HEK293 (cell line): ENCODE data around the gene HTRA1.
A peak's percentile ranks its signal among the peaks of the same experiment; 100 is the strongest.

Experiments used
- CTCF ChIA-PET: fragments of 350-600 bp; formaldehyde crosslinking; extraction: SDS; loops from one replicate; lab custom pipeline; 2021; ENCODE audit warnings: antibody characterized with exemption; lab: Yijun Ruan, JAX
- POLR2A ChIA-PET: fragments of 300-600 bp; formaldehyde crosslinking; extraction: SDS; loops from one replicate; lab custom pipeline; 2020; ENCODE audit warnings: antibody characterized with exemption, inconsistent platforms; lab: Yijun Ruan, JAX
- H3K27ac ChIP-seq: fragments of 200-500 bp; sonication (Bioruptor generic); 2 replicates; pipeline ENCODE4 v1.5.1; 2014; ENCODE audit warnings: low read depth, low read length, control low read depth, inconsistent platforms; ENCODE audit errors: extremely low read depth
- H3K36me3 ChIP-seq, 2 experiments: fragments of 200-500 bp in 1 of 2; sonication (Bioruptor generic) in 1 of 2; 1 replicate in 1 of 2; 2 replicates in 1 of 2; pipeline ENCODE4 v1.5.1; 2014 to 2017; ENCODE audit warnings: inconsistent platforms in 2 of 2, low read length in 2 of 2; ENCODE audit not compliant: control insufficient read depth in 2 of 2, insufficient read depth in 1 of 2
- H3K4me1 ChIP-seq: fragments of 200-500 bp; sonication (Bioruptor generic); 2 replicates; pipeline ENCODE4 v1.5.1; 2014; ENCODE audit warnings: mild to moderate bottlenecking, low read length, inconsistent platforms; ENCODE audit not compliant: control insufficient read depth, insufficient read depth
- H3K4me3 ChIP-seq: 2 replicates; pipeline ENCODE4 v1.5.1; 2011; ENCODE audit warnings: low read depth, mild to moderate bottlenecking, control low read depth, low read length, moderate library complexity
- H3K9me3 ChIP-seq: fragments of 200-500 bp; sonication (Bioruptor generic); 2 replicates; pipeline ENCODE4 v1.5.1; 2014; ENCODE audit warnings: low read depth, low read length, inconsistent platforms; ENCODE audit not compliant: control insufficient read depth, insufficient read depth
- GLI2 ChIP-seq: fragments of 450-650 bp; formaldehyde crosslinking; IDR thresholded peaks from 2 replicates; pipeline ENCODE4; 2017; ENCODE audit warnings: missing biosample characterization, missing genetic modification characterization, low read depth, borderline replicate concordance
- ZIC2 ChIP-seq: fragments of 450-650 bp; formaldehyde crosslinking; IDR thresholded peaks from 2 replicates; pipeline ENCODE4 v1.5.1; 2016; ENCODE audit warnings: missing biosample characterization, missing genetic modification characterization
- ZNF202 ChIP-seq: fragments of 450-650 bp; formaldehyde crosslinking; IDR thresholded peaks from 2 replicates; pipeline ENCODE4 v1.5.1; 2016; ENCODE audit warnings: missing biosample characterization, missing genetic modification characterization, borderline replicate concordance
- ZNF302 ChIP-seq: fragments of 450-650 bp; formaldehyde crosslinking; IDR thresholded peaks from 2 replicates; pipeline ENCODE4 v1.5.1; 2016; ENCODE audit warnings: missing biosample characterization, missing genetic modification characterization, low read depth
- ZNF48 ChIP-seq: fragments of 450-650 bp; formaldehyde crosslinking; IDR thresholded peaks from 2 replicates; pipeline ENCODE4 v1.5.1; 2016; ENCODE audit warnings: missing biosample characterization, missing genetic modification characterization
- ZNF555 ChIP-seq: fragments of 450-650 bp; formaldehyde crosslinking; conservative IDR thresholded peaks from 2 replicates; pipeline ENCODE4 v1.5.1; 2017; ENCODE audit warnings: missing biosample characterization, mild to moderate bottlenecking, missing genetic modification characterization, inconsistent platforms
- ZNF596 ChIP-seq: fragments of 450-650 bp; IDR thresholded peaks from 2 replicates; pipeline ENCODE4 v1.5.0; 2018; ENCODE audit warnings: missing biosample characterization, mild to moderate bottlenecking, missing genetic modification characterization, moderate library complexity
- ZNF621 ChIP-seq: fragments of 450-650 bp; formaldehyde crosslinking; IDR thresholded peaks from 2 replicates; pipeline ENCODE4 v1.5.1; 2017; ENCODE audit warnings: missing biosample characterization, missing genetic modification characterization
- ZNF660 ChIP-seq: fragments of 450-650 bp; IDR thresholded peaks from 2 replicates; pipeline ENCODE4 v1.5.1; 2018; ENCODE audit warnings: missing biosample characterization, mild to moderate bottlenecking, missing genetic modification characterization
- TF ChIP-seq, protein P1 (sequence below): fragments of 450-650 bp; formaldehyde crosslinking; IDR thresholded peaks from 2 replicates; pipeline ENCODE4 v1.5.1; 2016; ENCODE audit warnings: missing biosample characterization, missing genetic modification characterization, borderline replicate concordance
- TF ChIP-seq, protein P2 (sequence below): fragments of 450-650 bp; formaldehyde crosslinking; IDR thresholded peaks from 2 replicates; pipeline ENCODE4 v1.5.1; 2016; ENCODE audit warnings: missing biosample characterization, missing genetic modification characterization, borderline replicate concordance
- TF ChIP-seq, protein P3 (sequence below): fragments of 450-650 bp; formaldehyde crosslinking; IDR thresholded peaks from 2 replicates; pipeline ENCODE4 v1.5.1; 2017; ENCODE audit warnings: missing biosample characterization, missing genetic modification characterization
- TF ChIP-seq, protein P4 (sequence below): fragments of 450-650 bp; formaldehyde crosslinking; IDR thresholded peaks from 2 replicates; pipeline ENCODE4 v1.5.1; 2017; ENCODE audit warnings: missing biosample characterization, missing genetic modification characterization
- TF ChIP-seq, protein P5 (sequence below): fragments of 450-650 bp; formaldehyde crosslinking; IDR thresholded peaks from 2 replicates; pipeline ENCODE4 v1.5.1; 2017; ENCODE audit warnings: missing biosample characterization, missing genetic modification characterization

Gene HTRA1

DNA sequence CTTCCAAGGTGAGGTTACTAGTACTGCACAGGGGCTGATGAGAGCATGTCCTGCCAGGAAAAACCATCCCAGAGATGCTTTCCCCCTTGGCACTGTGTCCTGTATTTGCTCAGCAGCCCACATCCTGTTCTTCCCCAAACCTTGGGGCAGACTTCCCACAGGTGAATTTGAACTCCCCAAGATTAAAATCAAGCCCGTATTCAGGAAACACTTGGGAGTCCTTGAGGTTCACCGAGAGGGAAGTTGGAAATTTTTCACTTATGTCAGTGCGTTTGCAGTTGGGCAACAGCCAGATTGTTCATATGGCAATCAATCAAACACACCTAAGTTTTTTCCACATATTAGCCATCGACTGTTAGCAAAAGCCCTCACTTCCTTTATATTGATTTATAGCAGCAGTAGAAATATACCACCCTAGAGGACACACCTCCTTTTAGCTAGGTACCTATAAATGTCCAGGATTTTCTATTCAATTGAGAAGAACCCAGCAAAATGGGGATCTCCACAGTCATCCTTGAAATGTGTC lies 99.0 kb downstream of the HTRA1 start, which contains the start of gene DMBT1:
DMBT1 (plus strand) TSS at position 476 of the 526 bp plus-strand sequence; CDS start at position 493, 17 bp downstream.
- no peak within 1 kb of the TSS for H3K4me3 ChIP-seq
- H3K9me3 ChIP-seq, result no peaks in the 10 kb centered on the region
- ChIA-PET POLR2A (no interaction called here), CTCF (interaction anchor here (1.5 kb wide), 1 partner anchor 281 kb away, joined by 5 read pairs; no protein-coding TSS in a partner anchor)
- H3K27ac ChIP-seq, result no peak within 1 kb of the TSS
- H3K4me1 ChIP-seq, result no peaks in the 10 kb centered on the region
- TF ChIP-seq, protein P1, sequence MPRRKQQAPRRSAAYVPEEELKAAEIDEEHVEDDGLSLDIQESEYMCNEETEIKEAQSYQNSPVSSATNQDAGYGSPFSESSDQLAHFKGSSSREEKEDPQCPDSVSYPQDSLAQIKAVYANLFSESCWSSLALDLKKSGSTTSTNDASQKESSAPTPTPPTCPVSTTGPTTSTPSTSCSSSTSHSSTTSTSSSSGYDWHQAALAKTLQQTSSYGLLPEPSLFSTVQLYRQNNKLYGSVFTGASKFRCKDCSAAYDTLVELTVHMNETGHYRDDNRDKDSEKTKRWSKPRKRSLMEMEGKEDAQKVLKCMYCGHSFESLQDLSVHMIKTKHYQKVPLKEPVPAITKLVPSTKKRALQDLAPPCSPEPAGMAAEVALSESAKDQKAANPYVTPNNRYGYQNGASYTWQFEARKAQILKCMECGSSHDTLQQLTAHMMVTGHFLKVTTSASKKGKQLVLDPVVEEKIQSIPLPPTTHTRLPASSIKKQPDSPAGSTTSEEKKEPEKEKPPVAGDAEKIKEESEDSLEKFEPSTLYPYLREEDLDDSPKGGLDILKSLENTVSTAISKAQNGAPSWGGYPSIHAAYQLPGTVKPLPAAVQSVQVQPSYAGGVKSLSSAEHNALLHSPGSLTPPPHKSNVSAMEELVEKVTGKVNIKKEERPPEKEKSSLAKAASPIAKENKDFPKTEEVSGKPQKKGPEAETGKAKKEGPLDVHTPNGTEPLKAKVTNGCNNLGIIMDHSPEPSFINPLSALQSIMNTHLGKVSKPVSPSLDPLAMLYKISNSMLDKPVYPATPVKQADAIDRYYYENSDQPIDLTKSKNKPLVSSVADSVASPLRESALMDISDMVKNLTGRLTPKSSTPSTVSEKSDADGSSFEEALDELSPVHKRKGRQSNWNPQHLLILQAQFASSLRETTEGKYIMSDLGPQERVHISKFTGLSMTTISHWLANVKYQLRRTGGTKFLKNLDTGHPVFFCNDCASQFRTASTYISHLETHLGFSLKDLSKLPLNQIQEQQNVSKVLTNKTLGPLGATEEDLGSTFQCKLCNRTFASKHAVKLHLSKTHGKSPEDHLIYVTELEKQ (tag by site-specific recombination), result no peak
- TF ChIP-seq, protein P2, sequence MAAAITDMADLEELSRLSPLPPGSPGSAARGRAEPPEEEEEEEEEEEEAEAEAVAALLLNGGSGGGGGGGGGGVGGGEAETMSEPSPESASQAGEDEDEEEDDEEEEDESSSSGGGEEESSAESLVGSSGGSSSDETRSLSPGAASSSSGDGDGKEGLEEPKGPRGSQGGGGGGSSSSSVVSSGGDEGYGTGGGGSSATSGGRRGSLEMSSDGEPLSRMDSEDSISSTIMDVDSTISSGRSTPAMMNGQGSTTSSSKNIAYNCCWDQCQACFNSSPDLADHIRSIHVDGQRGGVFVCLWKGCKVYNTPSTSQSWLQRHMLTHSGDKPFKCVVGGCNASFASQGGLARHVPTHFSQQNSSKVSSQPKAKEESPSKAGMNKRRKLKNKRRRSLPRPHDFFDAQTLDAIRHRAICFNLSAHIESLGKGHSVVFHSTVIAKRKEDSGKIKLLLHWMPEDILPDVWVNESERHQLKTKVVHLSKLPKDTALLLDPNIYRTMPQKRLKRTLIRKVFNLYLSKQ (tag by site-specific recombination), result no peak
- 0 out of 2 replicates have a peak, but pooled peaks have one; percentile 10 for TF ChIP-seq ZNF660 (tag by site-specific recombination)
- H3K36me3 ChIP-seq, result no peaks in the 10 kb centered on the region

DNA sequence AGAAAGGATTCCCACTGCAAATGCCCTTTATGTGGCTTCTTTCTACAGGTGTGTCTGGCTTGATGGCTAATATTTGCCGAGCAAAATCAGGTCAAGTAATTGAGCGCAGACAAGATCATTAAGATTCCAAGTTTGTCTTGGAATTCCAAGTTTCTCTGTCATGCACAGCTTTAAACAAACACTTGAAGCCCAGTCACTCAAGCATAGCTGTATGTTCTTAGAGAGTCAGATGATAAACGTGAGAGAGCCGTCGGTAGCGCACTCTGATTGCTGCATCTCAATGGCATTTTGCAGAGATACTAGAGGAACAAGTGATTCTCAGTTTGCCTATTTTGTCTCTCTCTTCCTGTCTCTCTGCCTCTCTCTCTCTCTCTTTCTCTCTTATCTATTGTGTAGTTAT lies 99.9 kb downstream of the HTRA1 start:
- Histone ChIP-seq H3K9me3 (no peaks in the 10 kb centered on the region), H3K4me3 (no peak overlapping the region)
- TF ChIP-seq ZNF621 (no peak), ZNF596 (tag by site-specific recombination) (peak; percentile 72)
- TF ChIP-seq, protein P3, sequence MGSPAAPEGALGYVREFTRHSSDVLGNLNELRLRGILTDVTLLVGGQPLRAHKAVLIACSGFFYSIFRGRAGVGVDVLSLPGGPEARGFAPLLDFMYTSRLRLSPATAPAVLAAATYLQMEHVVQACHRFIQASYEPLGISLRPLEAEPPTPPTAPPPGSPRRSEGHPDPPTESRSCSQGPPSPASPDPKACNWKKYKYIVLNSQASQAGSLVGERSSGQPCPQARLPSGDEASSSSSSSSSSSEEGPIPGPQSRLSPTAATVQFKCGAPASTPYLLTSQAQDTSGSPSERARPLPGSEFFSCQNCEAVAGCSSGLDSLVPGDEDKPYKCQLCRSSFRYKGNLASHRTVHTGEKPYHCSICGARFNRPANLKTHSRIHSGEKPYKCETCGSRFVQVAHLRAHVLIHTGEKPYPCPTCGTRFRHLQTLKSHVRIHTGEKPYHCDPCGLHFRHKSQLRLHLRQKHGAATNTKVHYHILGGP (tag by site-specific recombination), result peak; percentile 25; the same call in 1 of the 2 replicates
- TF ChIP-seq, all 188 proteins: peak for 2
- no peaks in the 10 kb centered on the region for H3K36me3 ChIP-seq
- no peak overlapping the region for H3K27ac ChIP-seq
- H3K4me1 ChIP-seq, result no peaks in the 10 kb centered on the region
- POLR2A ChIA-PET, result no interaction called here
- CTCF ChIA-PET, result interaction anchor here (0.6 to 1.0 kb wide), 5 partner anchors 8 to 268 kb away, joined by 3 to 4 read pairs (median 3); no protein-coding TSS in a partner anchor

DNA sequence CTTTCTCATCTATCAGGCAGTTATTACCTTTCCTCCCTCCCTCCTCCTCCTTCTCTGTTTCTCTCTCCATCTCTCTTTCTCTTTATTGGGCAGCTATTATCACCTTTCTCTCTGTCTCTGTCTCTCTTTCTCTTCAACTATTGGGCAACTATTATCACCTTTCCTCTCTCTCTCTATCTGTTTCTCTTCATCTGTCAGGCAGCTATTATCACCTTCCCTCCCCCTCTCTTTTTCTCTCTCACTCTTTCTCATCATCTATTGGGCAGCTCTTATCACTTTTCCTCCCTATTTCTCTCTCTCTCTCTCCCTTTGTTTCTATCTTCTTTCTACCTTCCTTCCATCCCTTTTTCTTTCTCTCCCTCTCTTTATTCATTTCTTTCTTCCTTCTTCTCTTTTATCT lies 100.4 kb downstream of the HTRA1 start:
- CTCF ChIA-PET, result interaction anchor here (0.7 to 1.0 kb wide), 2 partner anchors 21 to 161 kb away, joined by 3 to 4 read pairs; no protein-coding TSS in a partner anchor
- Histone ChIP-seq H3K36me3 (no peaks in the 10 kb centered on the region), H3K4me3 (no peak overlapping the region), H3K27ac (no peak overlapping the region), H3K4me1 (no peaks in the 10 kb centered on the region), H3K9me3 (no peaks in the 10 kb centered on the region)
- POLR2A ChIA-PET, result no interaction called here
- TF ChIP-seq, protein P1 (tag by site-specific recombination), result no peak
- TF ChIP-seq GLI2 (tag by site-specific recombination) (no peak), ZIC2 (tag by site-specific recombination) (no peak), ZNF48 (tag by site-specific recombination) (no peak), ZNF202 (no peak), ZNF302 (no peak), ZNF555 (tag by site-specific recombination) (no peak)
- TF ChIP-seq, protein P4, sequence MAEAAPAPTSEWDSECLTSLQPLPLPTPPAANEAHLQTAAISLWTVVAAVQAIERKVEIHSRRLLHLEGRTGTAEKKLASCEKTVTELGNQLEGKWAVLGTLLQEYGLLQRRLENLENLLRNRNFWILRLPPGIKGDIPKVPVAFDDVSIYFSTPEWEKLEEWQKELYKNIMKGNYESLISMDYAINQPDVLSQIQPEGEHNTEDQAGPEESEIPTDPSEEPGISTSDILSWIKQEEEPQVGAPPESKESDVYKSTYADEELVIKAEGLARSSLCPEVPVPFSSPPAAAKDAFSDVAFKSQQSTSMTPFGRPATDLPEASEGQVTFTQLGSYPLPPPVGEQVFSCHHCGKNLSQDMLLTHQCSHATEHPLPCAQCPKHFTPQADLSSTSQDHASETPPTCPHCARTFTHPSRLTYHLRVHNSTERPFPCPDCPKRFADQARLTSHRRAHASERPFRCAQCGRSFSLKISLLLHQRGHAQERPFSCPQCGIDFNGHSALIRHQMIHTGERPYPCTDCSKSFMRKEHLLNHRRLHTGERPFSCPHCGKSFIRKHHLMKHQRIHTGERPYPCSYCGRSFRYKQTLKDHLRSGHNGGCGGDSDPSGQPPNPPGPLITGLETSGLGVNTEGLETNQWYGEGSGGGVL (tag by site-specific recombination), result no peak
- TF ChIP-seq, protein P5, sequence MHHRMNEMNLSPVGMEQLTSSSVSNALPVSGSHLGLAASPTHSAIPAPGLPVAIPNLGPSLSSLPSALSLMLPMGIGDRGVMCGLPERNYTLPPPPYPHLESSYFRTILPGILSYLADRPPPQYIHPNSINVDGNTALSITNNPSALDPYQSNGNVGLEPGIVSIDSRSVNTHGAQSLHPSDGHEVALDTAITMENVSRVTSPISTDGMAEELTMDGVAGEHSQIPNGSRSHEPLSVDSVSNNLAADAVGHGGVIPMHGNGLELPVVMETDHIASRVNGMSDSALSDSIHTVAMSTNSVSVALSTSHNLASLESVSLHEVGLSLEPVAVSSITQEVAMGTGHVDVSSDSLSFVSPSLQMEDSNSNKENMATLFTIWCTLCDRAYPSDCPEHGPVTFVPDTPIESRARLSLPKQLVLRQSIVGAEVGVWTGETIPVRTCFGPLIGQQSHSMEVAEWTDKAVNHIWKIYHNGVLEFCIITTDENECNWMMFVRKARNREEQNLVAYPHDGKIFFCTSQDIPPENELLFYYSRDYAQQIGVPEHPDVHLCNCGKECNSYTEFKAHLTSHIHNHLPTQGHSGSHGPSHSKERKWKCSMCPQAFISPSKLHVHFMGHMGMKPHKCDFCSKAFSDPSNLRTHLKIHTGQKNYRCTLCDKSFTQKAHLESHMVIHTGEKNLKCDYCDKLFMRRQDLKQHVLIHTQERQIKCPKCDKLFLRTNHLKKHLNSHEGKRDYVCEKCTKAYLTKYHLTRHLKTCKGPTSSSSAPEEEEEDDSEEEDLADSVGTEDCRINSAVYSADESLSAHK (tag by site-specific recombination), result no peak
